ENCODE results near the gene RBFOX2.
"Not testable (repeated sequence)": the region's sequence is repeated elsewhere in the genome, so short reads cannot be mapped to it uniquely, and the experiment has no call there.

Gene RBFOX2

DNA sequence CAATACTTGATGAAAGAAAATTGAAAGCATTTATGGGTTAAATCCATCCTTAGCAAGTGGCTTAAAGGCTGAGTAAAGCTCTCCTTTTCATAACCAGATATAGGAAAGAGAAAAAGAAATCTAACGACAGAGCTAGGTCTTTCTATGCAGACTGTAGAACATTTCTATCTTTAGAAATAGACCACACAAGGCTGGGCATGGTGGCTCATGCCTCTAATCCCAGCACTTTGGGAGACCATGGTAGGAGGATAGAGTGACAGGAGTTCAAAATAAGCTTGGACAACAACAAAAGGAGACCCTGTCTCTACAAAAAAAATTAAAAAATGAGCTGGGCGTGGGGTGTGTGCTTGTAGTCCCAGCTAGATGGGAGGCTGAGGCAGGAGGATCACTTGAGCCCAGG lies 220.2 kb downstream of the RBFOX2 start:
- DNase-seq: no peak

DNA sequence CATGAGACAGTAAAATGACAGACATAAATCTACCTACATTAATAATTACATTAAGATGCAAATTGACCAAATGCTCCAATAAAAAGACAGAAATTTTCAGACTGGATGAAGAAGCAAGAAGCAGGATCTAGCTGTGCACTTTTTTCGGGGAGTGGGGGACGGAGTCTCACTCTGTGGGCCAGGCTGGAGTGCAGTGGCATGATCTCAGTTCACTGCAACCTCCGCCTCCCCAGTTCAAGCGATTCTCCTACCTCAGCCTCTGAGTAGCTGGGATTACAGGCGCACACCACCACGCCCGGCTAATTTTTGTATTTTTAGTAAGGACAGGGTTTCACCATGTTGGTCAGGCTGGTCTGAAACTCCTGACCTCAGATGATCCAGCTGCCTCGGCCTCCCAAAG lies 222.0 kb downstream of the RBFOX2 start:
- DNase-seq: not testable (repeated sequence)

DNA sequence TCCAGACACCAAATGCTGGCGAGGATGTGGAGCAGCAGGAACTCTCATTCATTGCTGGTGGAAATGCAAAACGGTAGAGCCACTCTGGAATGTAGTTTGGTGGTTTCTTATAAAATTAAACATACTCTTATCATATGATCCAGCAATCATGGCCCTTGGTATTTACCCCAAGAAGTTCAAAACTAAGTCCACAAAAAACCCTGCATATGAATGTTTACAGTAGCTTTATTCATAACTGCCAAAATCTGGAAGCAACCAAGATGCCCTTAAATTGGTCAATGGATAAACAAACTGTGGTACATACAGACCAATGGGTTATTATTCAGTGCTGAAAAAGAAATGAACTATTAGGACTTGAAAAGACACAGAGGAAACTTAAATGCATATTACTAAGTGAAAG lies 223.2 kb downstream of the RBFOX2 start:
- no peak for DNase-seq

GRCh38 chr22:35804421-35804820 lies 224.2 kb downstream of the RBFOX2 start:
- DNase-seq: no peak

GRCh38 chr22:35802885-35803284 lies 225.7 kb downstream of the RBFOX2 start:
- no peak for DNase-seq

DNA sequence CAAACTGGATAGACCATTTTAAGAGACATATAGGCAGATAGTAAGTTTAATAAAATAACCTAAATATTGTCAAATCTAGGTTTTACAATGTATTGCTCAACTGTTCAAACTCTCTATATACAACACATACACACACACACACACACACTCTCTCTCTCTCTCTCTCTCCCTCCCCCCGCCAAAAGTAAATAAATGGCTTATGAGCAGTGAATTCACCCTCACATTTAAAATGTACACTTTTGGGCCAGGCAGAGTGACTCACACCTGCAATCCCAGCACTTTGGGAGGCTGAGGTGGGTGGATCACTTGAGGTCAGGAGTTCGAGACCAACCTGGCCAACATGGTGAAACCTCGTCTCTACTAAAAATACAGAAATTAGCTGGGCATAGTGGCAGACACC lies 227.3 kb downstream of the RBFOX2 start:
- not testable (repeated sequence) for DNase-seq

- DNase-seq: no peak
Measured at GRCh38 chr22:35799150-35799549, 229.5 kb downstream of the RBFOX2 start.

DNA sequence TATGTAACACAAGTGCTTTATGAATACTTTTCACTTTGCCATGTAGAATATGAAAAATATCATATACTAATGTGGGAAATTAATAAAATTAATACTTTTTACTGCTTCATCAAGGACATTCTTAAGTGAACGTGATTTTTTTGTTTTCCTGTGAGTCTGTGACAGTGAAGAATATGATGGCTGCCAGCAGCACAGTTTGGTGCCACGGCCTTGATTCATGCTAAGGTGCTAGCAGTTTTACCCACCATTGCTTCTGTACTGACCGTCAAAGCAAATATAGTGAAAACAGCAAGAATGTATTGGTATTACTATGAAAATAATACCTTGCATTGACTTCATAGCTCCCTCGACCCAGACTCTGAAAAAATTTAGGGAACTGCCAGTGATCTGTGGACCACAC lies 231.2 kb downstream of the RBFOX2 start:
- DNase-seq: no peak

GRCh38 chr22:35795476-35795875 lies 233.1 kb downstream of the RBFOX2 start:
- DNase-seq: no peak

DNA sequence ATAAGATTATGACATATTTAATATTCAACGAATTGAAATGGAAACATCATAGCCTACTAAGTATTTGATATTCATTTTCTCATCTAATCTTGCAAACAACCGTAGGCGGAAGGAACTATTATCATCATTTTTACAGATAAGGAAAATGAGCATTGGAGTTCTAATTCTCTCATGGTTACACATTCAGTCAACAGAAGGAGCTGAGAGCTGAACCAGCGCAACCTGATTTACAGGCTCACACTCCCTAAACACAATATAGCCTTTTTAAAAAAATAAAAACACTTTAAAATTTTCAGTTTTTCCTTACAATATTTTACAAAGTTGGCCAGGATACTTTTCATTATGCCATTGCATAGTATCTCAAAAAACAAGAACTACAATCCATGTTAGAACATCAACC lies 236.1 kb downstream of the RBFOX2 start:
- no peak for DNase-seq

- not testable (repeated sequence) for DNase-seq
Measured at GRCh38 chr22:35791788-35792187, 236.8 kb downstream of the RBFOX2 start.

DNA sequence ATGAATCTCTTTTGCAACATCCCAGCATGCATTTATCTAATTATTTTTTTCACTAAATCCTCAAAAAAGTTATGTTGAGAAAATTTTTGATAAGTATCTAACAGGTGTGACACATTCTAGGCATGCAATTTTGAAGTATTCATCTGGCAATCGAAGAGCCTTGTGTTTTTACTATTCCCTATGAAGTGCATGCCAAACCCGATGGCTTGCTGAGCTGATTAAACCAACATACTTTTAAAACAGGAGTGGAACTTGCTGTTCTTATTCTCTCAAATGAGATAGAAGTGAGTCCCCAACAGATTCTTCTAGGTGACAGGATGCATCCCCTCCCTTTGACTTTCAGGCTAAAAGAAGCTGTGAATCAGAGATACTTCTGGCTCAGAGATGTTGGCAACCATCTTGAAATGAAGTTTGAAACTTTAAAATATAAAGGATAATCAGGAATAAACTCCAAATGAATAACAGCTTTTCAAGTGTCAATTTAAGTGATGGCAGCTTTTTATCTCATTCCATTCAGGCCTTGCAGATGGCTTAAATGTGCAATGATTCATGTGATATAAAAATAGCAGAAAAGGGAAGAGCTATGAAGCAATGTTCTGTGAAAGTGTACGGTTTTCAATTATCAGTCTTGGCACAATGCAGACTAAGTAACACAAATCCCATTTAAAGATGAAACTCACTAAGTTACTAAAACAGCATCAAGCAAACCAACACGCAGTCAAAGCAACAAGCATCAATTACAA lies 243.3 kb downstream of the RBFOX2 start:
- no peak for DNase-seq

- no peak for DNase-seq
Measured at GRCh38 chr22:35784633-35785032, 244.0 kb downstream of the RBFOX2 start.

GRCh38 chr22:35783943-35784614 lies 244.5 kb downstream of the RBFOX2 start:
- DNase-seq: no peak

DNA sequence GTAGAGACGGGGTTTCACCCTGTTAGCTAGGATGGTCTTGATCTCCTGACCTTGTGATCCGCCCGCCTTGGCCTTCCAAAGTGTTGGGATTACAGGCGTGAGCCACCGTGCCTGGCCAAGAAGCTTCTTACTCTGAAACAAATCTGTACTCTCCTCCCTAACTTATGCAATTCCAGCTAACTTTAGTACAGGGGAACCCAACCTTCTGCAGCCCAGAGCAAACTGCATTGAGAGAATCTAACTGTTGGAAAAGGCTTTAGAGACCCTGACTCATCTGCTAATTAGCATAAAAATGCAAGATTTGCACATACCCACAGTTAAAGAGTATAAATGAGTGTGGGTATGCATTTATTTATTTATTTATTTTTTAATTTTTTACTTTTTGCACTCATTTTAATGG lies 246.1 kb downstream of the RBFOX2 start:
- no peak for DNase-seq

DNA sequence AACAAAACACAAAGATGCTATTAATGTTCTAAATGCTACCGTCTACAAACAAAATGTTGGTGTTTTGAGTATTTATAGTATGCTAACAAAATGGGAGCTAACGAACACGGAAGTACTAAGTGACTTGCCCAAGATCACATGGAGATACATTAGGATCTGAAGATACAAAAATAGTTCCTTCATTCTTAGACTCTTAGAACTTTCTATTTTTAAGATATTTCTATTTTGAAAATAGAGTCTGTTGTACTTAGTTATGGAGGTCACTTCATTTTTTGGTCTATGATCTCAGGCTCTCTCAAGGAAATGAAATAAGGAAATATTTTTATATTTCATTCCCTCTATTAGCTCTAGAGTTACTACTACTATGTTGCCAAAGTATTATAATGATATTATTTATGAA lies 246.7 kb downstream of the RBFOX2 start:
- DNase-seq: no peak

DNA sequence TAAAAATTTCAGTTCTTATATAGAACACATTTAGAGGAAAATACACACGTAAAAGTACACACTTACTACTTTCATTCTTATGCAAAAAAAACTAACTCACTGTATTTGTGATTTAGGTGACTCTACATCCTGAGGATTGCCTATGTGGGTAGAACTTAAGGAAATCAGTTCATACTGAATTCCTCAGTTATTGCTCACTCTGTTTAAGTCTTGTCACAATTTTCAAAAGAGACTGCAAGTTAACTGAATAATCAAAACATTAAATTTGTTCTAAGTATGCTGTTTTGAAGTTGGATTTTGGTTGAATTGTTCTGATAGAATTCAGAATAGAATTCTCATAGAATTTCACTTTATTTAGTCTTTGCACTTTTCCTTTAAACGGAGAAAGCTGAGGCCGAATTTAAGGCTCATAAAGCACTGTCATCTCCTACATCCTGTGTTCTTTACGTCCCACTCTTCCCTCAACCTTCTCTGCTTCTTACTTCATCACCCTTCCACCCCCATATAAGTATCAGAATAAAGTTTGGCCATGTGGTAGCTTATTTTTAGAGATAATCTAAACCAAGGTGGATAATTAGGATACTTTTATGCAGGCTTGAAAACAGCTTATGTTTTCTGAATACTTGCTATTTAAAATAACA lies 251.2 kb downstream of the RBFOX2 start:
- DNase-seq: no peak

DNA sequence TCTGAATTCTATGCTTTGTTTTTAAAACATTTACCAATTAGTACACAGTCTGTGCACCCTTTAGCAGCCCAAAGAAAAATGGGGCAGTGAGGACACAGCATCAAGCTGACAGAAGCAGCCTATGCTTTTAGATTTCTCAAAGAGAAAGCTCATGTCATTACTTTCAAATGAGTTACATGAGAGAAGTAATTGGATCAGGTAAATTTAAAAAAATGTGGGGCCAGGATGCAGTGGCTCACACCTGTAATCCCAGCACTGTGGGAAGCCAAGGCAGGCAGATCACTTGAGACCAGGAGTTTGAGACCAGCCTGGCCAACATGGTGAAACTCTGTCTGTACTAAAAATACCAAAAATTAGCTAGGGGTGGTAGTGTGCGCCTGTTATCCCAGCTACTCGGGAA lies 253.3 kb downstream of the RBFOX2 start:
- DNase-seq: no peak

GRCh38 chr22:35769974-35770373 lies 258.6 kb downstream of the RBFOX2 start:
- DNase-seq: no peak

DNA sequence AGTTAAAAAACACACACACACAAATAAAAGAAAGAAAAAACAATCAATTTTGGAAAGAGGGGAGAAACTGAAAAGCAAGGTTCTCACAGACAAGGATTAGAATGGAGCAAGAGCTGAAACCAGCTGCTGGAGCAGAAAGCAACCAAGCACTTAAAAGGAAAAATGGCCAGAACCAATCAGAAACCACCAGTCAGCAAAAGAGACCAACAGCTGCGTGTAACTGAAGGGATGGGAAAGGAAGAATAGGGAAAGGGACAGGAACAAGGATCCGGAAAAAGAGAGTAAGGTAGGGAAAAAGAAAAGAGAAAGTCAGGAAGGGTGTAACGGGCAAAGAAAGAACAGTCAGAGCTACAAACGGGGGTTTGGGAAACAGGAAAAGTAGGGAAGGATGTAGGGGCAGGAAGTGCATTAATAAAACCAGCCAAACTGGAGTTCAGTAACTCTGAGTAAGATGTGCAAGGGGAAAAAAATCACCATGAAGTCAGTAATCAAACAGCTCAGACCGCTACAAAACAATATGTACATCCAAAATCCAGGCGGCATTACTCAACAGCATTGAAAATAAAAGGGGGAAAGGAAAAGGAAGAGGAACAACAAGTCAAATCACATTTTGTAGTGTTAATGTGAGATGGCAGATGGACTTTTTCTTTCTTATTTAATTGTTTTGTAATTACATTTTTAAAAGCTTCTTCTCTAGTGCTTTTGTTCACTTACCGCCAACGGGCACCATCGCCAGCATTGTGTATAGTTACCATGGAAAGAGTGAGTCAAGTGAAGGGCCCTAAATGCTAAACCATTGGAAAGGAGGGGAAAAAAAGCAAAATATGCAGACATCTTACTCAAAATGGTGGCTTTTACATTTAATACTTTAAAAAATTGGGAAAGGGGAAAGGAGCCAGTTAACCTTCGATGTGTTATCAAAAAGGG lies 261.7 kb downstream of the RBFOX2 start:
- DNase-seq: no peak

DNA sequence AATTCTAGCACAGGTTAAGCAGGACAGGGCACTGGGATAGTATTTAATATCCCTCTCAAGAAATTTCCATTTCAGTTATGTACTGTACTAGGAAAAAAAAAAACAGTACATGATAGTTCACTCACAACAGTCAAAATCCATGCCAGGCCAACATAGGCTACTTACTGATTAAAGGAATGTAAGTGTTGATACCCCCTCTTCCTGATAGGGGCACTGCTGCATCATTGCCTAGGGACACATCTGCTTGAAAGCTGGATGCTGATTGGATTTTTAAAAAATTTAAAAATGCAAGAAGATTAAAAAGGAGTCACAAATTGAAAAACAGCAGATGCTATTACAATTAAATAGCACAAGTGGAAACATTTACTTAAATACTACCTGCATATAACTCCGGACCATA lies 267.6 kb downstream of the RBFOX2 start:
- no peak for DNase-seq

- DNase-seq: no peak
Measured at GRCh38 chr22:35758394-35758793, 270.2 kb downstream of the RBFOX2 start.

DNA sequence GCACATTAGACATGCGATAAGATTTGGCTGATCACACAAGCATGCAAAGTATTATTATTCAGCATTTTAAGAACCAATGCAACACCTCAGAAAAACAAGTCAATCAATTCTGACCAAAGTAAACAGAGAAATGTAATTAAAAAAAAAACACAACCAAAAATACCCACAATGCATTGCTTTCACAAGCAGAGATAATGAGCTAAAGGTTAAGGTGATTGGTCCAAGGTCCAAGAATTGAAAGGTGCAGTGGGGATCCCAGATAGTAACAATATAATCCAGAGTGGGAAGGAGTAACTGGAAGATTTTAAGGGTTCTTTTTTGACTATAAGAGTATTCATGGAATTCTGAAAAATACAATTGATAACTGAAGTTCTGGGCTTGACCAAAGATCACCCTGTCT lies 271.9 kb downstream of the RBFOX2 start:
- DNase-seq: no peak

All from NCI-H187 treated with DMSO at 0.1 percent for 48 hours (cell line).